ENCODE results near the gene PHLDB1.

DNA sequence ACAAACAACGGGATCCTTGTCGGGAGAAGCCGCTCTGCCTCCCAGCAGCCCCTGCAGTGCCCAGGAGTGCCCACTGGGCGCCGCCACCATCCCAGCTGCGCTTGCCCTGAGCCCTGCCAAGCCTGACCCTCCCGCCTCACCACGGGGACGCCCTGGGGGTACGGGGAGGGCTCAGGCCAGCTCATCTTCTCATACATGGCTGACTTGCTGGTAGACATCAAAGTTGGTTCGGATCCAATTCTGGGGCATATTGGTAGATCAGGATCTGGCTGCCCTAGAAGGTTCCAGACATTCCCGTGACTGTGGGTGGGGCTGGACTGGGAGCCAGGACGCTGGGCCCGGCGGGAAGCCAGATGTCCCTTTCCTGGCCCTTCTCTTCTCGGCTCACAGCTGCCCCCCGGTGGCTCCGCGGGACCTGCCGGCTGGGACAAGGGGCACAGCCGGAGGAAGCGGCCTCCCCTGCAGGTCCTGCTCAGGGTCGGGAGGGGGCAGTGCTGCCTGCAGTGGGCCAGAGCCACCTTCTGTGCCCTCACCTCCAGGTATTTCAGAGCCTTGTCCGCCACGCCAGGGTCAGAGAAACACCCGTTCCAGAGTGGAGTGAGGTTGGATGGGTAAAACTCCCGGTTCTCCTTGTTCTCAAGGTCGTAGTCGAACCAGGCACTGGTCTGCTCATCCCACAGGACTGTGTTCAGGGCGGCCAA lies 82.6 kb downstream of the PHLDB1 start:
- TF ChIP-seq, protein P1, sequence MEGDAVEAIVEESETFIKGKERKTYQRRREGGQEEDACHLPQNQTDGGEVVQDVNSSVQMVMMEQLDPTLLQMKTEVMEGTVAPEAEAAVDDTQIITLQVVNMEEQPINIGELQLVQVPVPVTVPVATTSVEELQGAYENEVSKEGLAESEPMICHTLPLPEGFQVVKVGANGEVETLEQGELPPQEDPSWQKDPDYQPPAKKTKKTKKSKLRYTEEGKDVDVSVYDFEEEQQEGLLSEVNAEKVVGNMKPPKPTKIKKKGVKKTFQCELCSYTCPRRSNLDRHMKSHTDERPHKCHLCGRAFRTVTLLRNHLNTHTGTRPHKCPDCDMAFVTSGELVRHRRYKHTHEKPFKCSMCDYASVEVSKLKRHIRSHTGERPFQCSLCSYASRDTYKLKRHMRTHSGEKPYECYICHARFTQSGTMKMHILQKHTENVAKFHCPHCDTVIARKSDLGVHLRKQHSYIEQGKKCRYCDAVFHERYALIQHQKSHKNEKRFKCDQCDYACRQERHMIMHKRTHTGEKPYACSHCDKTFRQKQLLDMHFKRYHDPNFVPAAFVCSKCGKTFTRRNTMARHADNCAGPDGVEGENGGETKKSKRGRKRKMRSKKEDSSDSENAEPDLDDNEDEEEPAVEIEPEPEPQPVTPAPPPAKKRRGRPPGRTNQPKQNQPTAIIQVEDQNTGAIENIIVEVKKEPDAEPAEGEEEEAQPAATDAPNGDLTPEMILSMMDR (IDR thresholded peaks at IDR 0.05 in 2 of 3, conservative IDR thresholded peaks at IDR 0.05 in 1 of 3; ENCODE audit: borderline replicate concordance in 1 of 3, insufficient read depth in 1 of 3, low read depth in 2 of 3, low read length in 2 of 3): peak; percentile 94 to 99 (median 98)
- TF ChIP-seq POLR2A (IDR thresholded peaks at IDR 0.05; ENCODE audit: borderline replicate concordance, extremely low read depth, insufficient read depth, insufficient read length) (no peak), EGR1 (IDR thresholded peaks at IDR 0.05; ENCODE audit: low read depth) (no peak), TCF7L2 (IDR thresholded peaks at IDR 0.05; ENCODE audit: borderline replicate concordance, extremely low read depth, insufficient read depth, insufficient read length) (peak; percentile 39), EZH2phosphoT487 (IDR thresholded peaks at IDR 0.05; ENCODE audit: borderline replicate concordance) (no peak), ZFX (IDR thresholded peaks at IDR 0.05) (no peak; the same call in 1 of the 2 replicates), POLR2AphosphoS5 (IDR thresholded peaks at IDR 0.05; ENCODE audit: low read depth, low read length) (peak; percentile 25), CEBPB (IDR thresholded peaks at IDR 0.05; ENCODE audit: low read depth) (no peak), JUND (IDR thresholded peaks at IDR 0.05) (no peak)
- TF ChIP-seq, protein P2, sequence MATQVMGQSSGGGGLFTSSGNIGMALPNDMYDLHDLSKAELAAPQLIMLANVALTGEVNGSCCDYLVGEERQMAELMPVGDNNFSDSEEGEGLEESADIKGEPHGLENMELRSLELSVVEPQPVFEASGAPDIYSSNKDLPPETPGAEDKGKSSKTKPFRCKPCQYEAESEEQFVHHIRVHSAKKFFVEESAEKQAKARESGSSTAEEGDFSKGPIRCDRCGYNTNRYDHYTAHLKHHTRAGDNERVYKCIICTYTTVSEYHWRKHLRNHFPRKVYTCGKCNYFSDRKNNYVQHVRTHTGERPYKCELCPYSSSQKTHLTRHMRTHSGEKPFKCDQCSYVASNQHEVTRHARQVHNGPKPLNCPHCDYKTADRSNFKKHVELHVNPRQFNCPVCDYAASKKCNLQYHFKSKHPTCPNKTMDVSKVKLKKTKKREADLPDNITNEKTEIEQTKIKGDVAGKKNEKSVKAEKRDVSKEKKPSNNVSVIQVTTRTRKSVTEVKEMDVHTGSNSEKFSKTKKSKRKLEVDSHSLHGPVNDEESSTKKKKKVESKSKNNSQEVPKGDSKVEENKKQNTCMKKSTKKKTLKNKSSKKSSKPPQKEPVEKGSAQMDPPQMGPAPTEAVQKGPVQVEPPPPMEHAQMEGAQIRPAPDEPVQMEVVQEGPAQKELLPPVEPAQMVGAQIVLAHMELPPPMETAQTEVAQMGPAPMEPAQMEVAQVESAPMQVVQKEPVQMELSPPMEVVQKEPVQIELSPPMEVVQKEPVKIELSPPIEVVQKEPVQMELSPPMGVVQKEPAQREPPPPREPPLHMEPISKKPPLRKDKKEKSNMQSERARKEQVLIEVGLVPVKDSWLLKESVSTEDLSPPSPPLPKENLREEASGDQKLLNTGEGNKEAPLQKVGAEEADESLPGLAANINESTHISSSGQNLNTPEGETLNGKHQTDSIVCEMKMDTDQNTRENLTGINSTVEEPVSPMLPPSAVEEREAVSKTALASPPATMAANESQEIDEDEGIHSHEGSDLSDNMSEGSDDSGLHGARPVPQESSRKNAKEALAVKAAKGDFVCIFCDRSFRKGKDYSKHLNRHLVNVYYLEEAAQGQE (IDR thresholded peaks at IDR 0.05; ENCODE audit: low read depth): no peak
- TF ChIP-seq, protein P3, sequence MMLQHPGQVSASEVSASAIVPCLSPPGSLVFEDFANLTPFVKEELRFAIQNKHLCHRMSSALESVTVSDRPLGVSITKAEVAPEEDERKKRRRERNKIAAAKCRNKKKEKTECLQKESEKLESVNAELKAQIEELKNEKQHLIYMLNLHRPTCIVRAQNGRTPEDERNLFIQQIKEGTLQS (IDR thresholded peaks at IDR 0.05): no peak
- TF ChIP-seq, protein P4, sequence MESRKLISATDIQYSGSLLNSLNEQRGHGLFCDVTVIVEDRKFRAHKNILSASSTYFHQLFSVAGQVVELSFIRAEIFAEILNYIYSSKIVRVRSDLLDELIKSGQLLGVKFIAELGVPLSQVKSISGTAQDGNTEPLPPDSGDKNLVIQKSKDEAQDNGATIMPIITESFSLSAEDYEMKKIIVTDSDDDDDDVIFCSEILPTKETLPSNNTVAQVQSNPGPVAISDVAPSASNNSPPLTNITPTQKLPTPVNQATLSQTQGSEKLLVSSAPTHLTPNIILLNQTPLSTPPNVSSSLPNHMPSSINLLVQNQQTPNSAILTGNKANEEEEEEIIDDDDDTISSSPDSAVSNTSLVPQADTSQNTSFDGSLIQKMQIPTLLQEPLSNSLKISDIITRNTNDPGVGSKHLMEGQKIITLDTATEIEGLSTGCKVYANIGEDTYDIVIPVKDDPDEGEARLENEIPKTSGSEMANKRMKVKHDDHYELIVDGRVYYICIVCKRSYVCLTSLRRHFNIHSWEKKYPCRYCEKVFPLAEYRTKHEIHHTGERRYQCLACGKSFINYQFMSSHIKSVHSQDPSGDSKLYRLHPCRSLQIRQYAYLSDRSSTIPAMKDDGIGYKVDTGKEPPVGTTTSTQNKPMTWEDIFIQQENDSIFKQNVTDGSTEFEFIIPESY (IDR thresholded peaks at IDR 0.05; ENCODE audit: extremely low read depth, insufficient replicate concordance, low read length): no peak

All from HCT116 (cell line).